NCI-H82 (cell line): ENCODE data around the gene AEN.

Source experiments
- DNase-seq: peaks from one replicate; lab custom pipeline; 2025; lab: John Stamatoyannopoulos, UW

Gene AEN

DNA sequence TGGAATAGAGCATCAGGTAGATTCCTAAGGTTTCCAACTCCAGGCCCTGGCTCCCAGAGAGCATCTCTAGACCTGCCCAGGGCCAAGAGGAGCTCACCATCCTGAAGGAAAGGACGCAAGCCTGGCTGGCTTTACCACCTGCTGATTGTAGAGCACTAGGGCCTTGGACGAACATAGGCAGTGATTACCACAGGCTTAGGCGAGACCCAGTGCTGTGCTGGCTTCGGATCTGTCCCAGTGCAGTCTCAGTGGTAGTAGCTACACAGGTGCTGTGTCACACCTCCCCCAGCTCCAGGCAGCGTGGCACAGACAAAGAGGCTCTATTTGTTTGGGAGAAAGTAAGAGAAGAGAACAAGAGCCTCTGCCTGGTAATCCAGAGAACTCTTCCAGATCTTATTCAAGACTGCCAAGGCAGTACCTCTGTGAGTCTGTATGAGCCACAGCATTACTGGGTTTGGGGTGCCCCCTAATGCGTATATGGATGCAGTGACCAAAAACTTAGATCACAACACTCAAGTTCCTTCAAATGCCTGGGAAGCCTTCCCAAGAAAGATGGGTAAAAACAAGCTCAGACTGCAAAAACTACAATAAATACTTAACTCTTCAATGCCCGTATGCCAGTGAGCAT, 43.1 kb downstream of the AEN start:
- no peak for DNase-seq

DNA sequence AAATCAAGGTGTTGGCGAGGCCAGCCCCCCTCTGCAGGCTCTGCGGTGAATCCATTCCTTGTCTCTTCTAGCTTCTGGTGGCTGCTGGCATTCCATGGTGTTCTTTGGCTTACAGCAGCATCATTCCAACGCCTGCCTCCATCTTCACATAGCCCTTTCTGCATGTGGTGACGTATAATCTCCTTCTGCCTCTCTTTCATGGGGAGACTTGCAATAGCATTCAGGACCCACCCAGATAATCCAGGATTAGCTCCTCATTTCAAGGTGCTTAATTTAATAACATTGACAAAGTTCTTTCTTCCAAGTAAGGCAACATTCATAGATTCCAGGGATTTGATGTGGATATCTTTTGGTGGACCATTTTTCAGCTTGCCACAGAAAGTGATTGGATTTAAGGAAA, 53.5 kb downstream of the AEN start:
- DNase-seq = peak; percentile 99

DNA sequence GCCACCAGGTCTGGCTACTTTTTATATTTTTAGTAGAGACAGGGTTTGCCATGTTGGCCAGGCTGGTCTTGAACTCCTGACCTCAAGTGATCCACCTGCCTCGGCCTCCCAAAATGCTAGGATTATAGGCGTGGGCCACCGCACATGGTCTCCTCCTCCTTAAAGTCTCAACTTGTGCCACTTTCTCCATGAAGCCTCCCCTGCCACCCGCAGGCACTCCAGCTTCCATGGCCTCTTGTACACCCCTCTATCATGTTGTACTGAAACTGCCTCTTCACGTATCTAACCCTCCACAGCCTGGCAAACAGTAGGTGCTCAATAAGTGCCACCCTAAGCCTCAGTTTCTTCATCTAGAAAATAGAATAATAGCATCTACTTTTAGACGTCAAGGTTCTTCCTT, 57.6 kb downstream of the AEN start:
- DNase-seq = no peak

DNA sequence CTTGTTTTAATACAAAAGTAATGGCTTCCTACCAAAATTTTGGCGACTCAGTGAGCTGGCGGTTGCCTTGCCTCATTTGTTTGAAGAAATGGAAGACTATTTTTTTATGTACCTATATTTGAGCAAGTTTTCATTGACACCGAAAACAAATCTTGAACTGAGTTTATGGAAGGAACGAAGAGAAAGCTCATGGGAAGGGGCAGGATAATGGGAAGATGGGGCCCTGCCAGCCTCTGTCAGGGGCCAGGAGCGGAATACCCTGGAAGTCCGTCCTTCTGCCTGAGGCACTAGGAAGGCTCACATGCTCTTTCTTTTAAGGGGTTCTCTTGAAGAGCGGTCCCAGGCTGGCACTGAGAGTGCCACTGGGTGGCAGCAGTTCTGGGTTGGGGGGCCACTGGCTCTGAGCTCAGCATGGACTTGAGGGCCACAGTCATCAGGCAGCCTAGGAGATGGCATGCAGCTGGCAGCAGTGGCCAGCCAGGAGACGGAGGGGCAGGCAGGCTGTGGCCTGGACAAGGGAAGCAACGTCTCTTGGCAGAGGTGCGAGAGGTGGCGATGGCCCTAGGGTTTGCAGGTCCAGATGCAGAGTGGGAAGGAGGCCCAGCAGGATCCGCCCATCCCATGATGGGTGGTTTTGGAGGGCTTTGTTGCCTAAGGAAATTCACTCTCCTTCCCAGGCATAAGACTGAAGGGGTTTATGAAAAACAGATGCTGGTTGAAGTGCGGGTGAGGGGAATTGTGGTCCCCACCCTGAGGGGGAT, 59.3 kb downstream of the AEN start:
- no peak for DNase-seq

DNA sequence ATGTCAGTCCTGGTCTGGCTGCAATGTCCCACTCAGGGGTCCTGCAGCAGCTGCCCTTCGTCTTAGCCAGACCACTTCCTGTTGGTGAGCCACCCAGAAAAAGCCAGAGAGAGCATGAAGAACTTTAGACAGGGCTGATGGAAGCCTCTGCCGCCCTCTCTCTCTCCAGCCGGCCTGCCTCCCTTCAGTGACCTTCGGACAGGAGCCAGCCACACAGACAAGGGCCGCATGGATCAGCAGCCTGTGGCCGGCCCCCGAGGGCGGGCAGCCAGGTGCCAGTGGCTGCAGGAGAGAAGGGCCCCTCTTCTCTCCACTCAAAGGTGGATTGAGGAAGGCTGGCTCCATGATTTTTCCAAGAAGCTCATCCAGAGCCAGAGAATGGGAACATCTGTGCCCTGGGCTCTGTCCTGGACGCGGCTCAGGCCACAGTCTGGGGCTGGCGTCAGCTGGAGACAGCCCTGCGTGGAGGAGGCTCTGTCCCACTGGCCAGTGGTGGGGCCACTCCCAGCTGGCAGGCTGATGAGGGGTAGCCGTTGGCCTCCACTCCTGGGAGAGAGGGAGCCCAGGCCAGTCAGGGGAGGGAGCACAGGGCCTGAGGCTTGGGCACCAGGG, 60.6 kb downstream of the AEN start:
- no peak for DNase-seq
